Mucosa of descending colon (tissue), 3 donors: ENCODE results near the gene KBTBD2. TPM values are rescaled to one million over a fixed set of nuclear protein-coding genes. Genes with fewer than 3 reads are reported as not detected.

Experiments
- ATAC-seq: fragments of 200-7000 bp; cut with Tn5 transposase; one replicate; pipeline ENCODE4 v1.9.1; 2020; ENCODE audit warnings: mild to moderate bottlenecking, moderate library complexity
- DNase-seq, 3 donors: peaks; one replicate each; pipeline ENCODE4 v3.0.0-alpha.2; 2020
- H3K36me3 ChIP-seq: fragments of 200-600 bp; one replicate; pipeline ENCODE4 v1.8.0; 2021; ENCODE audit warnings: low read depth, mild to moderate bottlenecking
- H3K4me1 ChIP-seq: fragments of 200-600 bp; one replicate; pipeline ENCODE4 v1.8.0; 2021; ENCODE audit warnings: low read depth, mild to moderate bottlenecking
- H3K4me3 ChIP-seq: fragments of 200-600 bp; one replicate; pipeline ENCODE4 v1.8.0; 2021; ENCODE audit warnings: mild to moderate bottlenecking
- H3K9me3 ChIP-seq: fragments of 200-600 bp; one replicate; pipeline ENCODE4 v1.8.0; 2021; ENCODE audit warnings: mild to moderate bottlenecking
- intact Hi-C, 2 donors: fragments of 100-400 bp; cut with DNase I in 1 of 2; cut with micrococcal nuclease in 1 of 2; formaldehyde crosslinking; loops; one replicate each; pipeline versions ENCODE4 v1.11.0 to v1.11.1; 2022; cut with DNase I, micrococcal nuclease
- total RNA-seq, 3 donors: library from RNA; stranded (reverse); fragmentation: NEBNext Ultra II Directional in 2 of 3; extraction: Animal tissue kit (Norgen Biotek cat#: 25700) in 2 of 3; gene quantifications; one replicate each; pipeline versions ENCODE4 v1.2.1 to v1.2.4, GENCODE V29; 2021 to 2023
- TF ChIP-seq, protein P1 (sequence below): fragments of 200-600 bp; IDR thresholded peaks from one replicate; pipeline ENCODE4 v1.8.0; 2022; ENCODE audit warnings: antibody characterized with exemption, mild to moderate bottlenecking
- donor health status: DM: no; HTN: no; CAD: no; lungs with moderate emphysema.
- donor health status: DM: no; HTN: no; CAD: no.
- donor health status: DM: no; HTN: yes; CAD: no.

KBTBD2 gene
- total RNA-seq, 3 donors from 2014 or later = 26.8 to 30.0 (median 26.9) TPM

- intact Hi-C loops = no loop called here
- Histone ChIP-seq H3K4me3 (peak overlapping the region; percentile 29), H3K4me1 (peaks cover 31% of the 10 kb centered on the region), H3K36me3 (no peaks in the 10 kb centered on the region), H3K9me3 (no peaks in the 10 kb centered on the region)
- peak; percentile 58 for ATAC-seq
- TF ChIP-seq, protein P1, sequence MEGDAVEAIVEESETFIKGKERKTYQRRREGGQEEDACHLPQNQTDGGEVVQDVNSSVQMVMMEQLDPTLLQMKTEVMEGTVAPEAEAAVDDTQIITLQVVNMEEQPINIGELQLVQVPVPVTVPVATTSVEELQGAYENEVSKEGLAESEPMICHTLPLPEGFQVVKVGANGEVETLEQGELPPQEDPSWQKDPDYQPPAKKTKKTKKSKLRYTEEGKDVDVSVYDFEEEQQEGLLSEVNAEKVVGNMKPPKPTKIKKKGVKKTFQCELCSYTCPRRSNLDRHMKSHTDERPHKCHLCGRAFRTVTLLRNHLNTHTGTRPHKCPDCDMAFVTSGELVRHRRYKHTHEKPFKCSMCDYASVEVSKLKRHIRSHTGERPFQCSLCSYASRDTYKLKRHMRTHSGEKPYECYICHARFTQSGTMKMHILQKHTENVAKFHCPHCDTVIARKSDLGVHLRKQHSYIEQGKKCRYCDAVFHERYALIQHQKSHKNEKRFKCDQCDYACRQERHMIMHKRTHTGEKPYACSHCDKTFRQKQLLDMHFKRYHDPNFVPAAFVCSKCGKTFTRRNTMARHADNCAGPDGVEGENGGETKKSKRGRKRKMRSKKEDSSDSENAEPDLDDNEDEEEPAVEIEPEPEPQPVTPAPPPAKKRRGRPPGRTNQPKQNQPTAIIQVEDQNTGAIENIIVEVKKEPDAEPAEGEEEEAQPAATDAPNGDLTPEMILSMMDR = no peak
- DNase-seq = peak; percentile 65 to 74 (median 73)
Measured at GRCh38 chr7:32892521-32893206, 1.1 kb upstream of the KBTBD2 start.

DNA sequence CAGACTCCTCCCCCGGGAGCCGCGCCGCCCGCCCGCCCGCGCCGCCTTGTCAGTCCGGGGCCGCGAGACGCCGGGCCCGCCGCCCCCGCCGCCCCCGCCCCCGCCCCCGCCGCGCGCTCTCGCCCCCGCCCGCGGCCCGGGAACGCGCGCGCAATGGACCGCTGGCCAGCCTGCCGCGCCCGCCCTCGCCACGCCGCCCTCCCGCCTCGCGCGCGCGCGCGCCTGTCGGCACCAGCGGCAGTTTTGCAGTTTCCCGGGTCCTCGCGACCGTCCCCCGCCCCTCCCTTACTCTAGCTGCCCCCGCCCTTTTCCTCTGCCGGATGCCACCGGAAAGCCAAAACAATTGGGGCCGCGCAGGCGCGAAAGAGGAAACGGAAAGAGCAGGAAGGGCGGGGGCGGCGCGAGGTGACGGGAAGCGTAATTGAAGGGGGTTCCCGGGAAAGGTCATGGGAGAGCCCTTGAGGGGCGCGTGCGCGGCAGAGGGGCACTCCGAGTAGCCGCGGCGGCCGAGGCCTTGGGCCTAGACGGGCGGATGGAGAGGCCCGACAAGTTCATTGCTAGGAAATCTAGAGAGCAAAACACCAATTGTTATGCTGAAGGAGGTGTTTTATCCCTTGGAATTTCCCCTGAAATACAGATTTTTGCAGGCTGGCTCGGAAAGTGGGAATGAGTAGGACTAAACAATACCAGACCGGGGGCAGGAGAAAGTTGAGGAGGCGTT lies 400 bp upstream of the KBTBD2 start:
- Histone ChIP-seq H3K9me3 (no peaks in the 10 kb centered on the region), H3K4me3 (peak overlapping the region; percentile 94), H3K4me1 (peaks cover 35% of the 10 kb centered on the region), H3K36me3 (no peaks in the 10 kb centered on the region)
- peak; percentile 81 for ATAC-seq
- intact Hi-C loops = no loop called here
- TF ChIP-seq, protein P1 = no peak
- peak; percentile 97 to 99 (median 98) for DNase-seq

DNA sequence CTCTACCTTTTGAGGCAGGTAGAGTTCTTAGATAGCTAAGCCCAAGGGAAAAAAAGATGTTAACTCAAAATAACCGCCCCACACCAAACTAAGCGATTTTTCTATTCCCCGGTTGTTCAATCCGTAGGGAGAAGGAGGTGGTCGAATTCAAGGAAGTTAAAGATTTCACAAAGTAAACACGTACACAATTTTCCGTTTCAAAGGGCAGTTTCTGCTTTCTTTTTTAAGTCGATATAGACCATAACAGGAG lies 842 bp downstream of the KBTBD2 start:
- intact Hi-C loops = no loop called here
- no peaks in the 10 kb centered on the region for H3K36me3 ChIP-seq
- H3K4me1 ChIP-seq = peaks cover 42% of the 10 kb centered on the region
- peak overlapping the region; percentile 94 for H3K4me3 ChIP-seq
- TF ChIP-seq, protein P1 = no peak
- no peak for DNase-seq
- no peaks in the 10 kb centered on the region for H3K9me3 ChIP-seq
- no peak for ATAC-seq

GRCh38 chr7:32890010-32890792 lies 1.4 kb downstream of the KBTBD2 start:
- intact Hi-C loops = no loop called here
- H3K4me3 ChIP-seq = peak overlapping the region; percentile 94
- peaks cover 42% of the 10 kb centered on the region for H3K4me1 ChIP-seq
- ATAC-seq (peak; percentile 38), DNase-seq (peak in 1 of 3 donors; percentile 71)
- H3K36me3 ChIP-seq = no peaks in the 10 kb centered on the region
- TF ChIP-seq, protein P1 = no peak
- H3K9me3 ChIP-seq = no peaks in the 10 kb centered on the region

DNA sequence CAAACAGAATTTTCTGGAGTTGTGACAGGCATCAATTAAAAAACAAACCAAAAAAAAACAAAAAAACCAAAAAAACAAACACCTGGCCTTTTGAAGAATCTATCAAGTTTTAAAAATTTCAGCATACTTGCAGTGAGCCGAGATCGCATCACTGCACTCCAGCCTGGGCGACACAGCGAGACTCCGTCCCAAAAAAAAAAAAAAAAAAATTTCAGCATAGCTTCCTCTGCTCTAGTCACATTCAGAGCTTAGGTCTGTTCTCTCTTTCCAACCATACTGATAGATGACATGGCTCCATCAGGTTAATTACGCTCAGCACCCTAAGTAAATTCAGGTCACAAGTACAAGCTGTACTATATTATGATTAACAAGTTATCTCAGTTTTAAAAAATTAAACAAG lies 3.1 kb downstream of the KBTBD2 start:
- no peak overlapping the region for H3K4me3 ChIP-seq
- TF ChIP-seq, protein P1 = no peak
- H3K9me3 ChIP-seq = no peaks in the 10 kb centered on the region
- H3K4me1 ChIP-seq = peaks cover 39% of the 10 kb centered on the region
- intact Hi-C loops = no loop called here
- no peaks in the 10 kb centered on the region for H3K36me3 ChIP-seq
- ATAC-seq (no peak), DNase-seq (no peak)
